HG03457 (cell line): ENCODE measurements around the gene GRIK5.
"Not testable (repeated sequence)": the region's sequence is repeated elsewhere in the genome, so short reads cannot be mapped to it uniquely, and the experiment has no call there.

Experiments
- ATAC-seq: cut with Tn5 transposase; IDR thresholded peaks from one replicate; pipeline ENCODE4 v1.9.1; 2021; ENCODE audit warnings: moderate number of reproducible peaks; ENCODE audit not compliant: unreplicated experiment

GRIK5 gene

GRCh38 chr19:42023121-42023942, 46.7 kb downstream of the GRIK5 start:
- no peak for ATAC-seq

- no peak for ATAC-seq
Measured at GRCh38 chr19:42022616-42023015, 47.4 kb downstream of the GRIK5 start.

- ATAC-seq = no peak
Measured at GRCh38 chr19:42021185-42021584, 48.8 kb downstream of the GRIK5 start.

- no peak for ATAC-seq
Measured at GRCh38 chr19:42018503-42019193, 51.4 kb downstream of the GRIK5 start.

GRCh38 chr19:42017040-42017439, 53.0 kb downstream of the GRIK5 start:
- ATAC-seq = no peak

GRCh38 chr19:42012747-42013146, 57.3 kb downstream of the GRIK5 start:
- ATAC-seq = not testable (repeated sequence)

- no peak for ATAC-seq
Measured at GRCh38 chr19:42010245-42011126, 59.5 kb downstream of the GRIK5 start.

GRCh38 chr19:42006569-42006968, 63.4 kb downstream of the GRIK5 start:
- no peak for ATAC-seq

- no peak for ATAC-seq
Measured at GRCh38 chr19:42005504-42005903, 64.5 kb downstream of the GRIK5 start.

GRCh38 chr19:42003506-42004294, 66.3 kb downstream of the GRIK5 start:
- ATAC-seq = no peak

- ATAC-seq = no peak
Measured at GRCh38 chr19:41999878-42000208, 70.2 kb downstream of the GRIK5 start.

- ATAC-seq = no peak
Measured at GRCh38 chr19:41999071-41999877, 70.7 kb downstream of the GRIK5 start.

- no peak for ATAC-seq
Measured at GRCh38 chr19:41998246-41999020, 71.6 kb downstream of the GRIK5 start.

- ATAC-seq = no peak
Measured at GRCh38 chr19:41997851-41998229, 72.2 kb downstream of the GRIK5 start.

- no peak for ATAC-seq
Measured at GRCh38 chr19:41997121-41997850, 72.7 kb downstream of the GRIK5 start.

- ATAC-seq = no peak
Measured at GRCh38 chr19:41995959-41996797, 73.8 kb downstream of the GRIK5 start.
